OCI-LY1 (cell line): ENCODE results near the gene RAB33A.

Experiments
- EZH2 ChIP-seq: fragments of 200-600 bp; sonication (generic), shearing (Covaris generic); IDR thresholded peaks from 2 replicates; pipeline ENCODE4 v1.8.0; 2017; ENCODE audit warnings: borderline replicate concordance, mixed run types, mild to moderate bottlenecking, antibody characterized with exemption, low read length, moderate library complexity, mixed read lengths
- TF ChIP-seq, protein P1 (sequence below): fragments of 200-600 bp; sonication (generic), shearing (Covaris generic); IDR thresholded peaks from 2 replicates; pipeline ENCODE4 v1.5.1; 2017; ENCODE audit warnings: mild to moderate bottlenecking, antibody characterized with exemption, low read length, moderate library complexity, mixed read lengths

- TF ChIP-seq, protein P1, sequence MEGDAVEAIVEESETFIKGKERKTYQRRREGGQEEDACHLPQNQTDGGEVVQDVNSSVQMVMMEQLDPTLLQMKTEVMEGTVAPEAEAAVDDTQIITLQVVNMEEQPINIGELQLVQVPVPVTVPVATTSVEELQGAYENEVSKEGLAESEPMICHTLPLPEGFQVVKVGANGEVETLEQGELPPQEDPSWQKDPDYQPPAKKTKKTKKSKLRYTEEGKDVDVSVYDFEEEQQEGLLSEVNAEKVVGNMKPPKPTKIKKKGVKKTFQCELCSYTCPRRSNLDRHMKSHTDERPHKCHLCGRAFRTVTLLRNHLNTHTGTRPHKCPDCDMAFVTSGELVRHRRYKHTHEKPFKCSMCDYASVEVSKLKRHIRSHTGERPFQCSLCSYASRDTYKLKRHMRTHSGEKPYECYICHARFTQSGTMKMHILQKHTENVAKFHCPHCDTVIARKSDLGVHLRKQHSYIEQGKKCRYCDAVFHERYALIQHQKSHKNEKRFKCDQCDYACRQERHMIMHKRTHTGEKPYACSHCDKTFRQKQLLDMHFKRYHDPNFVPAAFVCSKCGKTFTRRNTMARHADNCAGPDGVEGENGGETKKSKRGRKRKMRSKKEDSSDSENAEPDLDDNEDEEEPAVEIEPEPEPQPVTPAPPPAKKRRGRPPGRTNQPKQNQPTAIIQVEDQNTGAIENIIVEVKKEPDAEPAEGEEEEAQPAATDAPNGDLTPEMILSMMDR, result no peak
- TF ChIP-seq EZH2, result no peak
These were observed 12.4 kb downstream of the RAB33A start for GRCh38 chrX:130184168-130184567.
